ENCODE results near the gene RALY.

Gene RALY

GRCh38 chr20:34105978-34106675, 112.4 kb downstream of the RALY start:
- TF ChIP-seq, protein P1, sequence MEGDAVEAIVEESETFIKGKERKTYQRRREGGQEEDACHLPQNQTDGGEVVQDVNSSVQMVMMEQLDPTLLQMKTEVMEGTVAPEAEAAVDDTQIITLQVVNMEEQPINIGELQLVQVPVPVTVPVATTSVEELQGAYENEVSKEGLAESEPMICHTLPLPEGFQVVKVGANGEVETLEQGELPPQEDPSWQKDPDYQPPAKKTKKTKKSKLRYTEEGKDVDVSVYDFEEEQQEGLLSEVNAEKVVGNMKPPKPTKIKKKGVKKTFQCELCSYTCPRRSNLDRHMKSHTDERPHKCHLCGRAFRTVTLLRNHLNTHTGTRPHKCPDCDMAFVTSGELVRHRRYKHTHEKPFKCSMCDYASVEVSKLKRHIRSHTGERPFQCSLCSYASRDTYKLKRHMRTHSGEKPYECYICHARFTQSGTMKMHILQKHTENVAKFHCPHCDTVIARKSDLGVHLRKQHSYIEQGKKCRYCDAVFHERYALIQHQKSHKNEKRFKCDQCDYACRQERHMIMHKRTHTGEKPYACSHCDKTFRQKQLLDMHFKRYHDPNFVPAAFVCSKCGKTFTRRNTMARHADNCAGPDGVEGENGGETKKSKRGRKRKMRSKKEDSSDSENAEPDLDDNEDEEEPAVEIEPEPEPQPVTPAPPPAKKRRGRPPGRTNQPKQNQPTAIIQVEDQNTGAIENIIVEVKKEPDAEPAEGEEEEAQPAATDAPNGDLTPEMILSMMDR (IDR thresholded peaks at IDR 0.05) = no peak

DNA sequence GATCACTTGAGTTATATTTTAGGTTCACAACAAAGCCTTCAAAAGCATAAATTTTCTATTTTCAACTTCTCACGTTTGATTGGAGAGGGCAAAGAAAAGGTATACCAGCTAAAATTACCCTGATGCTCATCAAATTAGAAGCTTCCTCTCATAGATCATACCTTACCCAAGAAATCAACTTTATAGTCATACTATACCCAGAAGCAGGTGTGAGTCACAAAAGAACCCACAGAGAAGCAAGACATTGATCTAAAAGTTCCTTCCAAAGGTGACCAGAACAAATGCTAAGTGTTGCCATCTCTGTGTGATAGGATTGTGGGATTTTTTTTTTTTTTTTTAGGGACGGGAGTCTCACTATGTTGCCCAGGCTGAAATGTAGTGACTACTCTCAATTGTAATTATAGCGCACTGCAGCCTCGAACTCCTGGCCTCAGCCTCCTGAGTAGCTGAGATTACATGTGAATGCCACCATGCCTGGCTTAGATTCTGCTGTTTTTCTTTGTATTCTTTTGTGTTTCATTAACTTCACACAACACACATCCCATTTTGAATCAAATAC, 115.0 kb downstream of the RALY start:
- TF ChIP-seq, protein P1 (IDR thresholded peaks at IDR 0.05) = no peak

DNA sequence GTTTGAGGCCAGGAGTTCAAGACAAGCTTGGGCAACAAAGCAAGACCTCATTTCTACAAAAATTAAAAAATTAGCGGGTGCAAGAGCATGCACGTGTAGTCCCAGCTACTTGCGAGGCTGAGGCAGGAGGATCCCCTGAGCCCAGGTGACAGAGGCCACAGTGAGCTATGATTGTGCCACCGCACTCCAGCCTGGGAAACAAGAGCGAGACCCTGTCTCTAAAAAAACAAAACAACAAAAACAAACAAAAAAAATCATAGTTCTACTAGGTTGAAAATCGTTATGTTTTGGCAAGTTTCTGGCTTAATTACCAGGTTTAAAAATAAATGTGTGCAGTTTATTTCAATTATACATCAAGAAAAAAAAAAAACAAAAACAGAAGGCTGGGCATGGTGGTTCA, 115.7 kb downstream of the RALY start:
- TF ChIP-seq, protein P1 (IDR thresholded peaks at IDR 0.05) = no peak

DNA sequence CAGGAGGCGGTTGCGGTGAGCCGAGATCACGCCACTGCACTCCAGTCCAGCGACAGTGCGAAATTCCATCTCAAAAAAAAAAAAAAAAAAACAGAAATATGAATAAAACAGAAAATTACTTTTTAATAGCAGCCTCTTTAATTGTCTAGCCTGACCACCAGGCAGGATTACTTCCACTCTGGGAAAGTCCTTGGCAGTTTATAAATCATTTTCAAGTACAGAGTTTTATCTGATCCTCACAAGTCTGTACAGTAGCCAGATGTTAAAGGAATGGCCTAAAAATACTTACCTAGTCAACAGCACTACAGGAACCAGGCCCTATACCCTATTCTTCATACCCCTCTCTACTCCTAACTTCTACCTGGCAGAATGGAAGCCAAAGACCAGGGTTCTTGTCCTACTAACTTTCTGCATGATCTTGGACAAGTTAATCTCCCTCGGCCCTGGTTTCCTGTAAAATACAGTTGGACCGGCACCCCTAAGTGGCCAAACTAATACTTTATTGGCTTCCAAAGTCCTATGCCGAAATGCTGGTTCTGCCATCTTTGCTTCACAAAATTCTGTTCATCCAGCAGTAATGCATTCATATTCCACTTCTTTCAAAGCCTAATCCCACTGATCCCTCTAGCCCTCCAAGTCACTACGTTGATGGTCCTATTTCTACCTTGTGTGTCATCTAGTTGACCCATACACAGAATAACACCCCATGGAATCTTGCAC, 116.5 kb downstream of the RALY start:
- TF ChIP-seq, protein P1 (IDR thresholded peaks at IDR 0.05) = no peak

GRCh38 chr20:34110745-34111641, 117.3 kb downstream of the RALY start:
- TF ChIP-seq, protein P1 (IDR thresholded peaks at IDR 0.05) = no peak; the same call in 1 of the 2 replicates

- TF ChIP-seq, protein P1 (IDR thresholded peaks at IDR 0.05) = no peak
These were observed 118.2 kb downstream of the RALY start, which contains the start of gene EIF2S2 for GRCh38 chr20:34111702-34112599. Gene EIF2S2 (minus strand): TSS chr20:34112243. CDS start chr20:34112110, 133 bp downstream.
